Mesenchymal stem cell (in vitro differentiated cells and primary cell): ENCODE results near the gene HIF1A.

ENCODE experiments used
- DNase-seq: peaks from one replicate; pipeline ENCODE4 v3.0.0-alpha.2; 2013
- H2AFZ ChIP-seq: one replicate; pipeline ENCODE4 v1.6.1; 2013; ENCODE audit warnings: low read depth, mild to moderate bottlenecking, control low read depth, inconsistent platforms, low read length, moderate library complexity
- H2AK5ac ChIP-seq: 2 replicates; pipeline ENCODE4 v1.6.1; 2013; ENCODE audit warnings: low read length, moderate library complexity, mild to moderate bottlenecking, inconsistent platforms; ENCODE audit not compliant: severe bottlenecking
- H2BK120ac ChIP-seq: one replicate; pipeline ENCODE4 v1.6.1; 2013; ENCODE audit warnings: low read depth, mild to moderate bottlenecking, inconsistent platforms, low read length, moderate library complexity
- H2BK12ac ChIP-seq, 2 experiments: one replicate each; pipeline ENCODE4 v1.6.1; 2013; ENCODE audit warnings: inconsistent platforms in 2 of 2, low read length in 2 of 2, mild to moderate bottlenecking in 2 of 2, moderate library complexity in 2 of 2, control low read depth in 1 of 2
- H2BK15ac ChIP-seq: one replicate; pipeline ENCODE4 v1.6.1; 2013; ENCODE audit warnings: mild to moderate bottlenecking, low read depth, inconsistent platforms; ENCODE audit not compliant: poor library complexity, severe bottlenecking
- H2BK5ac ChIP-seq: 2 replicates; pipeline ENCODE4 v1.6.1; 2013; ENCODE audit warnings: low read depth, mild to moderate bottlenecking, low read length, control low read depth, inconsistent platforms; ENCODE audit not compliant: poor library complexity, severe bottlenecking
- H3K14ac ChIP-seq, 2 experiments: one replicate each; pipeline ENCODE4 v1.6.1; 2013; ENCODE audit warnings: inconsistent platforms in 2 of 2, low read length in 2 of 2, control low read depth in 1 of 2, mild to moderate bottlenecking in 1 of 2, moderate library complexity in 1 of 2
- H3K18ac ChIP-seq, 2 experiments: one replicate each; pipeline ENCODE4 v1.6.1; 2013; ENCODE audit warnings: inconsistent platforms in 2 of 2, low read length in 2 of 2, control low read depth in 1 of 2, low read depth in 1 of 2, mild to moderate bottlenecking in 1 of 2
- H3K23ac ChIP-seq, 2 experiments: one replicate each; pipeline ENCODE4 v1.6.1; 2013; ENCODE audit warnings: inconsistent platforms in 2 of 2, low read length in 2 of 2, mild to moderate bottlenecking in 2 of 2, moderate library complexity in 2 of 2, control low read depth in 1 of 2
- H3K27ac ChIP-seq: 2 replicates; pipeline ENCODE4 v1.5.1; 2013; ENCODE audit warnings: mild to moderate bottlenecking, moderate library complexity, low read length, control low read depth, inconsistent platforms; ENCODE audit not compliant: poor library complexity, severe bottlenecking
- H3K27me3 ChIP-seq, 2 experiments: 2 replicates each; pipeline versions ENCODE4 v1.6.1 to v1.7.0; 2013; ENCODE audit warnings: low read length in 2 of 2, mild to moderate bottlenecking in 2 of 2, moderate library complexity in 2 of 2, control low read depth in 1 of 2, inconsistent platforms in 1 of 2; ENCODE audit not compliant: control insufficient read depth in 1 of 2, insufficient read depth in 1 of 2
- H3K36me3 ChIP-seq, 2 experiments: 2 replicates each; pipeline versions ENCODE4 v1.6.1 to v1.7.0; 2013; ENCODE audit warnings: low read length in 2 of 2, control low read depth in 1 of 2, inconsistent platforms in 1 of 2, low read depth in 1 of 2, mild to moderate bottlenecking in 1 of 2; ENCODE audit not compliant: insufficient read depth in 2 of 2, control insufficient read depth in 1 of 2
- H3K4ac ChIP-seq, 2 experiments: one replicate each; pipeline ENCODE4 v1.6.1; 2013; ENCODE audit warnings: inconsistent platforms in 2 of 2, low read length in 2 of 2, mild to moderate bottlenecking in 2 of 2, moderate library complexity in 2 of 2, control low read depth in 1 of 2, low read depth in 1 of 2
- H3K4me1 ChIP-seq: 2 replicates; pipeline ENCODE4 v1.6.1; 2013; ENCODE audit warnings: low read depth, low read length, control low read depth; ENCODE audit not compliant: control insufficient read depth, insufficient read depth
- H3K4me2 ChIP-seq: 2 replicates; pipeline ENCODE4 v1.6.1; 2013; ENCODE audit warnings: low read length, mild to moderate bottlenecking, inconsistent platforms; ENCODE audit not compliant: poor library complexity, severe bottlenecking
- H3K4me3 ChIP-seq, 2 experiments: 2 replicates each; pipeline versions ENCODE4 v1.5.1 to v1.7.0; 2013; ENCODE audit warnings: low read length in 2 of 2, mild to moderate bottlenecking in 2 of 2, control low read depth in 1 of 2, low read depth in 1 of 2; ENCODE audit not compliant: insufficient read depth in 1 of 2
- H3K79me1 ChIP-seq: replicated peaks from 2 replicates; pipeline ENCODE4 v1.6.1; 2013; ENCODE audit warnings: mild to moderate bottlenecking, control low read depth, low read length, inconsistent platforms; ENCODE audit not compliant: poor library complexity, severe bottlenecking
- H3K9ac ChIP-seq: 2 replicates; pipeline ENCODE4 v1.7.0; 2013; ENCODE audit warnings: mild to moderate bottlenecking, low read length, moderate library complexity
- H3K9me3 ChIP-seq: 2 replicates; pipeline ENCODE4 v1.7.0; 2013; ENCODE audit warnings: mild to moderate bottlenecking, low read length; ENCODE audit not compliant: control insufficient read depth
- H4K8ac ChIP-seq: one replicate; pipeline ENCODE4 v1.6.1; 2013; ENCODE audit warnings: inconsistent platforms, mild to moderate bottlenecking, low read length, moderate library complexity
- H4K91ac ChIP-seq: one replicate; pipeline ENCODE4 v1.6.1; 2013; ENCODE audit warnings: mild to moderate bottlenecking, low read length, inconsistent platforms
- WGBS: methylation state at CpG from one replicate; pipeline ENCODE4 v1.1.7; 2013; ENCODE audit warnings: mixed read lengths; 5-methylcytosine and 5-hydroxymethylcytosine counted together

HIF1A gene

DNA sequence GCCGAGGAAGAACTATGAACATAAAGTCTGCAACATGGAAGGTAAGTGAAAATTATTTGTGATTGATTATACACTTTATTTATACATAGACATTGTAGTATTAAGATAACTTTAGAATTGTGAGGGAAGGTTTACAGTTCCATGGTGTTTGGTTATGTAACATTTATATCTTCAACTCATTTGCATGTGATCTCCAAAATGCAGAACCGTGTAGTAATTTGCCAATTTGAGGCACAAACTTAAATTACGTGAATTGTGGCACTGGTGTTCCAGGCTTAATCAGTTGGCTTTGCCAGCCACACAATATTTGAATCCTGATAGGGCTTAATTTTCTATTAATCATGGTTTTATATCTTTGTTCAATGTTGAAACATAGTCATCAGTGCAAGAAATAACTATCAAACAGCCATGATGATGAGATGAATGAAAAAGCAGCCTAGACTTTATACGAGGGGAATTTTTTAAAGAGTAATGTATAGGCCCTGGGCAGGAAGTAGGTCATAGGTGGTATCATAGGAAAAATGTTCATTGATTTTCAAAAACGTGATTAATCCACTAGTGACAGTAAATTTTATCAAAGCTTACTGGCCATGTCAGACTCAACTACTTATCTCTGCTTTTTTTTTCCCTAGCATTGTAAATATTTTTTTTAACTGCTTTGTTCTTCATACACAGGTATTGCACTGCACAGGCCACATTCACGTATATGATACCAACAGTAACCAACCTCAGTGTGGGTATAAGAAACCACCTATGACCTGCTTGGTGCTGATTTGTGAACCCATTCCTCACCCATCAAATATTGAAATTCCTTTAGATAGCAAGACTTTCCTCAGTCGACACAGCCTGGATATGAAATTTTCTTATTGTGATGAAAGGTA, 31.7 kb downstream of the HIF1A start:
- Histone ChIP-seq H3K14ac (no peak overlapping the region), H3K79me1 (no peaks in the 10 kb centered on the region), H2BK120ac (no peak overlapping the region), H4K91ac (no peak overlapping the region), H3K4me1 (peaks cover 3% of the 10 kb centered on the region), H3K23ac (no peak overlapping the region), H3K27ac (no peak overlapping the region), H2AFZ (no peak overlapping the region), H3K9me3 (no peaks in the 10 kb centered on the region), H3K36me3 (peaks cover 20 to 99% of the 10 kb centered on the region in 2 experiments), H3K9ac (peak overlapping the region; percentile 13), H3K18ac (no peak overlapping the region), H3K4ac (no peak overlapping the region), H3K4me2 (no peak overlapping the region), H2BK5ac (no peak overlapping the region), H2BK12ac (no peak overlapping the region), H4K8ac (no peak overlapping the region), H3K4me3 (no peak overlapping the region), H2AK5ac (no peak overlapping the region), H3K27me3 (no peaks in the 10 kb centered on the region), H2BK15ac (no peak overlapping the region)
- 94% methylated on average over 6 of the region's 7 CpGs for WGBS
- DNase-seq = no peak

DNA sequence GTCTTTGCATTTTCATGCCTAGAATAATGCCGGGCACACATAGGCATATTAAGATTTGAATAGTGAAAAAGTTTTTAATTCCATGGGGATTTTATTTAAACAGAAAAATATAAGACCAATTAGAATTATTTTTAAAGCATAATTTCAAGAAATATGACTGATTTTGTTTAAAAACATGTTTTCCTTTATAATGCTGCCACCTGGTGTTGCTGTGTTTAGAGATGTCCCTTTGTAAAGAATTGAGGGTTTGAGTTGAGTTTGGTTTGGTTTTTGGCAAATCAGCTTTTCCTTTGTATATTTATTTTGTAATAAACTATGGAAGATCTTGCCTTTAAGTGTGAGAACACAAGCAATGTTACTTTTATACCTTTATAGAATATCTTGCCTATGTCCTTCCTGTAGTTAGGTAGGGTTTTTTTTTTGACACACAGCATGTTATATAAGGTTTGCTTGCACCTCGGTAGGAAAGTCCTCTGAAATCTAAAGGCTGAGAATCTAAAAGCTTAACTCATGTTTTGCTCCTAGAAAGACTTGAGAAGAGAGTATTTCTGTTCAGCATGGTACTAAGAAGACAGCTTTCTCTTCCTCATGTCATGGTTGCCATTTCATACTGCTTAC, 35.6 kb downstream of the HIF1A start:
- peaks cover 3% of the 10 kb centered on the region for H3K4me1 ChIP-seq
- peak overlapping the region; percentile 16 for H3K27ac ChIP-seq
- H2BK5ac ChIP-seq = no peak overlapping the region
- no peak overlapping the region for H3K14ac ChIP-seq
- no peaks in the 10 kb centered on the region for H3K79me1 ChIP-seq
- H2BK120ac ChIP-seq = no peak overlapping the region
- H3K27me3 ChIP-seq = no peaks in the 10 kb centered on the region
- H3K4ac ChIP-seq = no peak overlapping the region
- H3K4me2 ChIP-seq = no peak overlapping the region
- H4K91ac ChIP-seq = no peak overlapping the region
- no peak overlapping the region for H3K4me3 ChIP-seq
- peaks cover 14 to 100% of the 10 kb centered on the region in 2 experiments for H3K36me3 ChIP-seq
- no peak overlapping the region for H2AFZ ChIP-seq
- no peaks in the 10 kb centered on the region for H3K9me3 ChIP-seq
- no peak overlapping the region for H3K23ac ChIP-seq
- WGBS = 100% methylated on average over 1 of the region's 2 CpGs
- no peak overlapping the region for H2BK12ac ChIP-seq
- H3K9ac ChIP-seq = peak overlapping the region; percentile 64
- H2AK5ac ChIP-seq = no peak overlapping the region
- no peak overlapping the region for H4K8ac ChIP-seq
- no peak for DNase-seq
- H3K18ac ChIP-seq = no peak overlapping the region
- H2BK15ac ChIP-seq = no peak overlapping the region

DNA sequence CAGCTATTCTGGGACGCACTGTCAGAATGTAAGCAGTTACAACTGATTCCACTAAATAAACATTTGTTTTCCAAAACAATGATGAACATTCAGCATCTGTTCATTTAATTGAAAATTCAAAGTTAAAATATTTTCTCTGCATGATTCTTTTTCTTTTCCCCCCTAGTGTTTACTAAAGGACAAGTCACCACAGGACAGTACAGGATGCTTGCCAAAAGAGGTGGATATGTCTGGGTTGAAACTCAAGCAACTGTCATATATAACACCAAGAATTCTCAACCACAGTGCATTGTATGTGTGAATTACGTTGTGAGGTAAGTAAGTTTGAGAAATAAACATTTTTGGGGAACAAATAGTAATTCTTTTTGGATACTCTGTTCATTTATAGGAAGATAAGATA, 38.7 kb downstream of the HIF1A start:
- no peak overlapping the region for H2AFZ ChIP-seq
- no peak overlapping the region for H3K4me3 ChIP-seq
- peak overlapping the region; percentile 31 for H3K9ac ChIP-seq
- no peak overlapping the region for H3K4ac ChIP-seq
- no peak overlapping the region for H3K14ac ChIP-seq
- no peak overlapping the region for H2BK5ac ChIP-seq
- WGBS = 100% methylated on average over 1 of the region's 2 CpGs
- H4K91ac ChIP-seq = no peak overlapping the region
- no peak overlapping the region for H3K27ac ChIP-seq
- no peaks in the 10 kb centered on the region for H3K27me3 ChIP-seq
- no peaks in the 10 kb centered on the region for H3K9me3 ChIP-seq
- no peak overlapping the region for H2AK5ac ChIP-seq
- H3K36me3 ChIP-seq = peaks cover 21 to 98% of the 10 kb centered on the region in 2 experiments
- H3K4me2 ChIP-seq = no peak overlapping the region
- H2BK12ac ChIP-seq = no peak overlapping the region
- H2BK15ac ChIP-seq = no peak overlapping the region
- no peak overlapping the region for H3K23ac ChIP-seq
- no peak overlapping the region for H4K8ac ChIP-seq
- no peak overlapping the region for H3K18ac ChIP-seq
- H3K4me1 ChIP-seq = no peaks in the 10 kb centered on the region
- DNase-seq = no peak
- no peaks in the 10 kb centered on the region for H3K79me1 ChIP-seq
- no peak overlapping the region for H2BK120ac ChIP-seq

DNA sequence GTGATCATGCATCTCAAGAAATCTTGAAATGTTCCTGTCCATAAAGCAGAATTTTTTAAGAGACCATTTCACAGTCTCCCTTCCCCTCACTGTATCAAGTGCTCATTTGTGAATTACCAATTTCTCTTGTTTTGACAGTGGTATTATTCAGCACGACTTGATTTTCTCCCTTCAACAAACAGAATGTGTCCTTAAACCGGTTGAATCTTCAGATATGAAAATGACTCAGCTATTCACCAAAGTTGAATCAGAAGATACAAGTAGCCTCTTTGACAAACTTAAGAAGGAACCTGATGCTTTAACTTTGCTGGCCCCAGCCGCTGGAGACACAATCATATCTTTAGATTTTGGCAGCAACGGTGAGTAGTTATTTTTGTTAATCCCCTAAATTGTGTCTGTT, 41.4 kb downstream of the HIF1A start:
- no peak overlapping the region for H3K4me2 ChIP-seq
- H3K4me1 ChIP-seq = no peaks in the 10 kb centered on the region
- DNase-seq = no peak
- H2AK5ac ChIP-seq = no peak overlapping the region
- no peak overlapping the region for H4K91ac ChIP-seq
- no peaks in the 10 kb centered on the region for H3K9me3 ChIP-seq
- no peak overlapping the region for H4K8ac ChIP-seq
- no peak overlapping the region for H2BK15ac ChIP-seq
- H3K27me3 ChIP-seq = no peaks in the 10 kb centered on the region
- no peak overlapping the region for H3K4ac ChIP-seq
- no peak overlapping the region for H2AFZ ChIP-seq
- H3K9ac ChIP-seq = no peak overlapping the region
- peaks cover 24 to 96% of the 10 kb centered on the region in 2 experiments for H3K36me3 ChIP-seq
- no peak overlapping the region for H3K18ac ChIP-seq
- no peak overlapping the region for H3K14ac ChIP-seq
- no peaks in the 10 kb centered on the region for H3K79me1 ChIP-seq
- no peak overlapping the region for H3K23ac ChIP-seq
- H3K27ac ChIP-seq = peak overlapping the region; percentile 14
- no peak overlapping the region for H2BK120ac ChIP-seq
- H3K4me3 ChIP-seq = no peak overlapping the region
- 96% methylated on average over 4 of the region's 4 CpGs for WGBS
- no peak overlapping the region for H2BK5ac ChIP-seq
- H2BK12ac ChIP-seq = no peak overlapping the region
